Activated CD8-positive, alpha-beta T cell treated with anti-CD3 and anti-CD28 coated beads for 36 hours (primary cell): ENCODE data around the gene NOM1. TPM values are rescaled to one million over a fixed set of nuclear protein-coding genes. Genes with fewer than 3 reads are reported as not detected.
A peak's percentile ranks its signal among the peaks of the same experiment; 100 is the strongest.

Source experiments
- ATAC-seq: fragments of 200-7000 bp; cut with Tn5 transposase; one replicate; pipeline ENCODE4 v1.10.0; 2021; ENCODE audit warnings: mild to moderate bottlenecking, moderate library complexity
- CTCF ChIA-PET: fragments of 350-600 bp; sonication (Branson Sonifier 250); formaldehyde crosslinking; loops from one replicate; lab custom pipeline; 2021; ENCODE audit warnings: antibody characterized with exemption; lab: Charles Lee
- POLR2A ChIA-PET: fragments of 350-600 bp; sonication (Branson Sonifier 250); formaldehyde crosslinking; loops from one replicate; lab custom pipeline; 2021; ENCODE audit warnings: antibody characterized with exemption; lab: Charles Lee
- DNase-seq: peaks from one replicate; pipeline ENCODE4 v3.0.0-alpha.2; 2020
- H3K27ac Mint-ChIP-seq: one replicate; pipeline ENCODE4 v1.8.0; 2021; ENCODE audit warnings: mild to moderate bottlenecking, mixed read lengths
- H3K27me3 Mint-ChIP-seq: one replicate; pipeline ENCODE4 v1.8.0; 2021; ENCODE audit warnings: mixed read lengths
- H3K36me3 Mint-ChIP-seq: one replicate; pipeline ENCODE4 v1.8.0; 2021; ENCODE audit warnings: low read depth, mixed read lengths
- H3K4me1 Mint-ChIP-seq: one replicate; pipeline ENCODE4 v1.8.0; 2021; ENCODE audit warnings: low read depth, mixed read lengths
- H3K4me3 Mint-ChIP-seq: one replicate; pipeline ENCODE4 v1.8.0; 2021; ENCODE audit warnings: mild to moderate bottlenecking, moderate library complexity, mixed read lengths
- H3K9me3 Mint-ChIP-seq: one replicate; pipeline ENCODE4 v1.8.0; 2021; ENCODE audit warnings: mixed read lengths
- CTCF ChIP-seq: fragments of 200-600 bp; IDR thresholded peaks from one replicate; pipeline ENCODE4 v1.8.0; 2022; ENCODE audit warnings: antibody characterized with exemption, mild to moderate bottlenecking
- intact Hi-C: fragments of 100-400 bp; cut with micrococcal nuclease; formaldehyde crosslinking; loops from one replicate; pipeline ENCODE4 v1.10.0; 2022
- total RNA-seq, 2 experiments: library from RNA; stranded (reverse); gene quantifications; one replicate each; pipeline ENCODE4 v1.2.3, GENCODE V29; 2021

The NOM1 gene
- total RNA-seq, 2 experiments from 2014 or later: 32.4 to 34.0 TPM

GRCh38 chr7:156969972-156970420 lies 20.5 kb downstream of the NOM1 start:
- H3K4me3 Mint-ChIP-seq: no peak overlapping the region
- POLR2A ChIA-PET: interaction anchor here (2.6 kb wide), 1 partner anchor 12 kb away, joined by 7 read pairs; no protein-coding TSS in a partner anchor
- DNase-seq (no peak), ATAC-seq (no peak)
- H3K36me3 Mint-ChIP-seq: peaks cover 19% of the 10 kb centered on the region
- H3K27ac Mint-ChIP-seq: no peak overlapping the region
- no peaks in the 10 kb centered on the region for H3K4me1 Mint-ChIP-seq
- H3K9me3 Mint-ChIP-seq: no peaks in the 10 kb centered on the region
- no peaks in the 10 kb centered on the region for H3K27me3 Mint-ChIP-seq
- TF ChIP-seq CTCF: peak; percentile 55
- CTCF ChIA-PET: interaction anchor here (0.8 to 5.2 kb wide), 12 partner anchors 10 to 165 kb away, joined by 3 to 29 read pairs (median 4); partner anchors contain the start of gene NOM1
- intact Hi-C loops: no loop called here

GRCh38 chr7:156975620-156976019 lies 26.1 kb downstream of the NOM1 start:
- intact Hi-C loops: no loop called here
- Mint-ChIP-seq H3K4me3 (no peak overlapping the region), H3K27me3 (no peaks in the 10 kb centered on the region), H3K9me3 (peaks cover 7% of the 10 kb centered on the region), H3K4me1 (no peaks in the 10 kb centered on the region), H3K36me3 (peaks cover 9% of the 10 kb centered on the region), H3K27ac (no peak overlapping the region)
- ChIA-PET POLR2A (no interaction called here), CTCF (no interaction called here)
- DNase-seq: no peak
- no peak for TF ChIP-seq CTCF
- ATAC-seq: no peak

- Mint-ChIP-seq H3K27ac (no peak overlapping the region), H3K4me3 (no peak overlapping the region), H3K9me3 (peaks cover 7% of the 10 kb centered on the region), H3K27me3 (no peaks in the 10 kb centered on the region), H3K4me1 (no peaks in the 10 kb centered on the region), H3K36me3 (peaks cover 9% of the 10 kb centered on the region)
- intact Hi-C loops: no loop called here
- ATAC-seq: no peak
- no peak for TF ChIP-seq CTCF
- CTCF ChIA-PET: interaction anchor here (1.1 kb wide), 1 partner anchor 10 kb away, joined by 5 read pairs; no protein-coding TSS in a partner anchor
- POLR2A ChIA-PET: interaction anchor here (1.3 kb wide), 1 partner anchor 13 kb away, joined by 3 read pairs; no protein-coding TSS in a partner anchor
- no peak for DNase-seq
Observed at GRCh38 chr7:156979007-156979606, 29.6 kb downstream of the NOM1 start.

GRCh38 chr7:156979711-156980110 lies 30.2 kb downstream of the NOM1 start:
- Mint-ChIP-seq H3K4me3 (no peak overlapping the region), H3K27me3 (no peaks in the 10 kb centered on the region), H3K27ac (no peak overlapping the region), H3K36me3 (peaks cover 9% of the 10 kb centered on the region), H3K9me3 (peaks cover 7% of the 10 kb centered on the region), H3K4me1 (no peaks in the 10 kb centered on the region)
- ChIA-PET POLR2A (interaction anchor here (1.3 kb wide), 1 partner anchor 12 kb away, joined by 3 read pairs; no protein-coding TSS in a partner anchor), CTCF (interaction anchor here (1.1 kb wide), 1 partner anchor 10 kb away, joined by 5 read pairs; no protein-coding TSS in a partner anchor)
- ATAC-seq (no peak), DNase-seq (no peak)
- no peak for TF ChIP-seq CTCF
- intact Hi-C loops: no loop called here

GRCh38 chr7:156984174-156984891 lies 34.8 kb downstream of the NOM1 start:
- no peak overlapping the region for H3K27ac Mint-ChIP-seq
- H3K4me3 Mint-ChIP-seq: no peak overlapping the region
- POLR2A ChIA-PET: no interaction called here
- no peaks in the 10 kb centered on the region for H3K4me1 Mint-ChIP-seq
- H3K27me3 Mint-ChIP-seq: no peaks in the 10 kb centered on the region
- CTCF ChIA-PET: no interaction called here
- peaks cover 5% of the 10 kb centered on the region for H3K36me3 Mint-ChIP-seq
- no peak for DNase-seq
- intact Hi-C loops: no loop called here
- peaks cover 5% of the 10 kb centered on the region for H3K9me3 Mint-ChIP-seq
- no peak for ATAC-seq
- TF ChIP-seq CTCF: no peak
